Suprapubic skin (tissue), 4 donors: ENCODE data around the gene NTMT1.

Experiments
- CTCF ChIP-seq, 2 donors: fragments of 200-600 bp in 1 of 2; fragments of 450-650 bp in 1 of 2; sonication (generic) in 1 of 2; IDR thresholded peaks; one replicate each; pipeline ENCODE4 v1.5.1; 2016 to 2019; ENCODE audit warnings: antibody characterized with exemption in 2 of 2, mild to moderate bottlenecking in 1 of 2, moderate library complexity in 1 of 2
- POLR2A ChIP-seq, 2 donors: fragments of 450-650 bp; IDR thresholded peaks; one replicate each; pipeline ENCODE4 v1.6.1; 2017; ENCODE audit warnings: antibody characterized with exemption in 2 of 2, mild to moderate bottlenecking in 2 of 2, moderate library complexity in 2 of 2
- POLR2AphosphoS5 ChIP-seq, 3 donors: sonication (generic); formaldehyde crosslinking; IDR thresholded peaks; one replicate each; pipeline ENCODE4 v1.6.1; 2017; ENCODE audit warnings: antibody characterized with exemption in 3 of 3

- no peak for TF ChIP-seq POLR2A (IDR thresholded peaks at IDR 0.05)
- TF ChIP-seq CTCF (IDR thresholded peaks at IDR 0.05) = no peak
- TF ChIP-seq POLR2AphosphoS5 (IDR thresholded peaks at IDR 0.05) = no peak
Observed at GRCh38 chr9:129640086-129640870, 14.3 kb downstream of the NTMT1 start.
